ENCODE data around the gene AGXT2. TPM values are rescaled to one million over a fixed set of nuclear protein-coding genes. Genes with fewer than 3 reads are reported as not detected.

Gene AGXT2
- total and polyA plus RNA-seq, 10 of the 15 experiments (the other 5 are each of a cell fraction or from before 2014, with no cell fraction given), result not detected

GRCh38 chr5:35015063-35015462, 32.7 kb downstream of the AGXT2 start:
- Histone ChIP-seq H3K36me3 (ENCODE audit: control insufficient read depth in 2 of 2, insufficient read depth in 2 of 2, low read length in 1 of 2) (no peaks in the 10 kb centered on the region), H3K9ac (ENCODE audit: control insufficient read depth, insufficient read depth, low read length) (no peak overlapping the region), H3K9me3 (replicated peaks; ENCODE audit: control insufficient read depth, insufficient read depth, low read length) (no peaks in the 10 kb centered on the region), H3K4me1 (ENCODE audit: control insufficient read depth, insufficient read depth, low read length) (no peaks in the 10 kb centered on the region), H2AFZ (ENCODE audit: control insufficient read depth, low read depth, low read length) (no peak overlapping the region), H3K79me2 (ENCODE audit: control insufficient read depth, insufficient read depth, low read length) (no peaks in the 10 kb centered on the region), H4K20me1 (ENCODE audit: control insufficient read depth, insufficient read depth) (no peaks in the 10 kb centered on the region), H3K4me3 (no peak overlapping the region), H3K27ac (ENCODE audit: control insufficient read depth, insufficient read depth) (no peak overlapping the region), H3K4me2 (ENCODE audit: control insufficient read depth, insufficient read depth) (no peak overlapping the region), H3K27me3 (replicated peaks in 1 of 2; ENCODE audit: control insufficient read depth in 2 of 2, insufficient read depth in 2 of 2, low read length in 1 of 2) (no peaks in the 10 kb centered on the region)
- no peak for TF ChIP-seq MTA2 (IDR thresholded peaks at IDR 0.05; ENCODE audit: low read depth)
- no peak for TF ChIP-seq POU2F2 (IDR thresholded peaks at IDR 0.05; ENCODE audit: borderline replicate concordance, low read depth, low read length)
- TF ChIP-seq SIN3A (IDR thresholded peaks at IDR 0.05; ENCODE audit: low read depth, low read length), result no peak
- TF ChIP-seq JUNB (IDR thresholded peaks at IDR 0.05), result no peak
- TF ChIP-seq MYB (IDR thresholded peaks at IDR 0.05; ENCODE audit: borderline replicate concordance, low read depth, low read length), result no peak
- TF ChIP-seq PRDM15 (CRISPR knock-in tag; IDR thresholded peaks at IDR 0.05), result no peak
- TF ChIP-seq IRF5 (IDR thresholded peaks at IDR 0.05; ENCODE audit: borderline replicate concordance), result no peak
- no peak for TF ChIP-seq DPF2 (IDR thresholded peaks at IDR 0.05)
- TF ChIP-seq NKRF (conservative IDR thresholded peaks at IDR 0.05), result no peak
- TF ChIP-seq NR2C1 (IDR thresholded peaks at IDR 0.05), result no peak
- no peak for TF ChIP-seq BACH1 (IDR thresholded peaks at IDR 0.05; ENCODE audit: borderline replicate concordance)
- no peak for TF ChIP-seq RCOR1 (conservative IDR thresholded peaks at IDR 0.05; ENCODE audit: low read depth, low read length)
- no peak for TF ChIP-seq MEF2A (IDR thresholded peaks at IDR 0.05; ENCODE audit: insufficient read depth, low read depth, low read length)
- no peak for TF ChIP-seq POLR2AphosphoS2 (IDR thresholded peaks at IDR 0.05; ENCODE audit: low read depth, low read length)
- intact Hi-C loops (cut with micrococcal nuclease; ENCODE audit: unreplicated experiment), result no loop called here
- ATAC-seq (no peak), DNase-seq (ENCODE audit: low read depth, low spot score) (no peak), FAIRE-seq (no peak)
- WGBS (ENCODE audit: insufficient coverage, insufficient replicate concordance, low lambda C conversion rate, missing lambda C conversion rate), result 60% methylated on average over 4 of the region's 4 CpGs
- SMC1A ChIA-PET (ENCODE audit: uncharacterized antibody, unreplicated experiment), result no interaction called here
- BruUV-seq (replicated peaks), result no TSS peak
- POLR2A ChIA-PET, result no interaction called here
- CTCF ChIA-PET, result no interaction called here
- RAD21 ChIA-PET (ENCODE audit: unreplicated experiment), result no interaction called here
- in situ Hi-C loops (cut with MboI), result no loop called here

Measured in GM12878 (cell line).